ENCODE results near the gene RIMS4.

RIMS4 gene

GRCh38 chr20:44750081-44750805 lies 60.1 kb downstream of the RIMS4 start:
- no peak overlapping the region for H3K4me3 ChIP-seq (replicated peaks; ENCODE audit: insufficient read depth, low read length)
- peaks cover 10% of the 10 kb centered on the region for H3K27me3 ChIP-seq (ENCODE audit: insufficient read depth, poor library complexity, severe bottlenecking)
- H3K27ac ChIP-seq (replicated peaks) = no peak overlapping the region
- no peak for TF ChIP-seq REST (IDR thresholded peaks at IDR 0.05; ENCODE audit: insufficient replicate concordance, low read depth)
- TF ChIP-seq SPI1 (IDR thresholded peaks at IDR 0.05; ENCODE audit: borderline replicate concordance, low read depth) = no peak
- TF ChIP-seq GABPA (IDR thresholded peaks at IDR 0.05; ENCODE audit: low read depth) = no peak
- TF ChIP-seq POLR2AphosphoS5 (IDR thresholded peaks at IDR 0.05; ENCODE audit: low read depth) = no peak
- DNase-seq (ENCODE audit: low read depth in 1 of 2, low spot score in 1 of 2) = no peak

GRCh38 chr20:44748005-44748370 lies 62.4 kb downstream of the RIMS4 start:
- Histone ChIP-seq H3K27me3 (ENCODE audit: insufficient read depth, poor library complexity, severe bottlenecking) (peaks cover 10% of the 10 kb centered on the region), H3K27ac (replicated peaks) (no peak overlapping the region), H3K4me3 (replicated peaks; ENCODE audit: insufficient read depth, low read length) (no peak overlapping the region)
- DNase-seq (ENCODE audit: low read depth in 1 of 2, low spot score in 1 of 2) = no peak
- no peak for TF ChIP-seq SPI1 (IDR thresholded peaks at IDR 0.05; ENCODE audit: borderline replicate concordance, low read depth)
- no peak for TF ChIP-seq POLR2AphosphoS5 (IDR thresholded peaks at IDR 0.05; ENCODE audit: low read depth)
- no peak for TF ChIP-seq CTCF (IDR thresholded peaks at IDR 0.05; ENCODE audit: insufficient read depth, low read length)
- no peak for TF ChIP-seq GABPA (IDR thresholded peaks at IDR 0.05; ENCODE audit: low read depth)
- no peak for TF ChIP-seq REST (IDR thresholded peaks at IDR 0.05; ENCODE audit: insufficient replicate concordance, low read depth)

GRCh38 chr20:44747166-44748004 lies 63.0 kb downstream of the RIMS4 start:
- no peak for TF ChIP-seq SPI1 (IDR thresholded peaks at IDR 0.05; ENCODE audit: borderline replicate concordance, low read depth)
- TF ChIP-seq CTCF (IDR thresholded peaks at IDR 0.05; ENCODE audit: insufficient read depth, low read length) = peak; percentile 50
- TF ChIP-seq POLR2AphosphoS5 (IDR thresholded peaks at IDR 0.05; ENCODE audit: low read depth) = no peak
- H3K27ac ChIP-seq (replicated peaks) = no peak overlapping the region
- peak; percentile 62 to 73 for DNase-seq (ENCODE audit: low read depth in 1 of 2, low spot score in 1 of 2)
- peaks cover 10% of the 10 kb centered on the region for H3K27me3 ChIP-seq (ENCODE audit: insufficient read depth, poor library complexity, severe bottlenecking)
- no peak overlapping the region for H3K4me3 ChIP-seq (replicated peaks; ENCODE audit: insufficient read depth, low read length)

Measured in HL-60 (cell line).